HepG2 (cell line): ENCODE results near the gene EIF5A. TPM values are rescaled to one million over a fixed set of nuclear protein-coding genes. Genes with fewer than 3 reads are reported as not detected.

Experiments used
- ARID2 ChIP-seq: sonication (generic); formaldehyde crosslinking; IDR thresholded peaks from 2 replicates; pipeline ENCODE4 v1.8.1; 2022; ENCODE audit warnings: mild to moderate bottlenecking, missing genetic modification reagents, borderline replicate concordance
- CSRNP2 ChIP-seq: sonication (generic); formaldehyde crosslinking; conservative IDR thresholded peaks from 2 replicates; pipeline ENCODE4 v1.8.0; 2022; ENCODE audit warnings: low read depth, missing genetic modification reagents
- GLI4 ChIP-seq: sonication (generic); formaldehyde crosslinking; IDR thresholded peaks from 2 replicates; pipeline ENCODE4 v1.5.1; 2020; ENCODE audit warnings: missing genetic modification reagents, mild to moderate bottlenecking, moderate library complexity, borderline replicate concordance
- MAX ChIP-seq: IDR thresholded peaks from 2 replicates; pipeline ENCODE4 v1.6.1; 2012; ENCODE audit warnings: inconsistent platforms
- MXI1 ChIP-seq: IDR thresholded peaks from 3 replicates; pipeline ENCODE4 v1.6.1; 2012; ENCODE audit warnings: low read depth, low read length, inconsistent platforms, borderline replicate concordance
- NR2C2 ChIP-seq: sonication (generic); formaldehyde crosslinking; IDR thresholded peaks from 2 replicates; pipeline ENCODE4 v1.4.0; 2020; ENCODE audit warnings: missing genetic modification reagents, mild to moderate bottlenecking, moderate library complexity, borderline replicate concordance
- POGK ChIP-seq: sonication (generic); formaldehyde crosslinking; conservative IDR thresholded peaks from 2 replicates; pipeline ENCODE4 v1.8.0; 2022; ENCODE audit warnings: mild to moderate bottlenecking, moderate library complexity, missing genetic modification reagents
- SALL1 ChIP-seq: sonication (generic); formaldehyde crosslinking; IDR thresholded peaks from 2 replicates; pipeline ENCODE4 v1.8.0; 2022; ENCODE audit warnings: mild to moderate bottlenecking, missing genetic modification reagents
- TFDP1 ChIP-seq: IDR thresholded peaks from 2 replicates; pipeline ENCODE4 v1.6.1; 2016; ENCODE audit warnings: missing compliant biosample characterization, missing genetic modification reagents, borderline replicate concordance
- ZBTB10 ChIP-seq: sonication (generic); formaldehyde crosslinking; IDR thresholded peaks from 2 replicates; pipeline ENCODE4 v1.4.0; 2020; ENCODE audit warnings: missing genetic modification reagents, borderline replicate concordance
- ZFP36L1 ChIP-seq: sonication (generic); formaldehyde crosslinking; IDR thresholded peaks from 2 replicates; pipeline ENCODE4 v1.8.0; 2022; ENCODE audit warnings: mild to moderate bottlenecking, missing genetic modification reagents, moderate library complexity
- ZFP62 ChIP-seq: sonication (generic); formaldehyde crosslinking; IDR thresholded peaks from 2 replicates; pipeline ENCODE4 v1.4.0; 2020; ENCODE audit warnings: missing genetic modification reagents
- ZNF24 ChIP-seq: fragments of 450-650 bp; IDR thresholded peaks from 2 replicates; pipeline ENCODE4 v1.6.1; 2017; ENCODE audit warnings: antibody characterized with exemption, mild to moderate bottlenecking
- ZNF619 ChIP-seq: sonication (generic); formaldehyde crosslinking; IDR thresholded peaks from 2 replicates; pipeline ENCODE4 v1.4.0; 2020; ENCODE audit warnings: mild to moderate bottlenecking, missing genetic modification reagents
- ZNF703 ChIP-seq: sonication (generic); formaldehyde crosslinking; IDR thresholded peaks from 2 replicates; pipeline ENCODE4 v1.5.1; 2020; ENCODE audit warnings: missing genetic modification reagents, mild to moderate bottlenecking, moderate library complexity, borderline replicate concordance
- ZNF737 ChIP-seq: sonication (generic); formaldehyde crosslinking; IDR thresholded peaks from 2 replicates; pipeline ENCODE4 v1.5.0; 2020; ENCODE audit warnings: missing genetic modification reagents, mild to moderate bottlenecking, borderline replicate concordance
- ZNF740 ChIP-seq: sonication (generic); formaldehyde crosslinking; IDR thresholded peaks from 2 replicates; pipeline ENCODE4 v1.4.0; 2020; ENCODE audit warnings: missing genetic modification reagents
- ZNF747 ChIP-seq: sonication (generic); formaldehyde crosslinking; IDR thresholded peaks from 2 replicates; pipeline ENCODE4 v1.8.1; 2023; ENCODE audit warnings: missing genetic modification reagents, mild to moderate bottlenecking, borderline replicate concordance
- ZNF780A ChIP-seq: sonication (generic); formaldehyde crosslinking; IDR thresholded peaks from 2 replicates; pipeline ENCODE4 v1.8.0; 2022; ENCODE audit warnings: mild to moderate bottlenecking, missing genetic modification reagents, moderate library complexity
- polyA plus RNA-seq, 8 experiments: library from polyadenylated mRNA; depleted of rRNA in 3 of 8; stranded (reverse) in 7 of 8; unstranded in 1 of 8; fragments of >200 nt; fragmentation: Illumina TruSeq in 4 of 8; extraction: Trizol in 4 of 8; gene quantifications; 2 replicates each; pipeline versions ENCODE4 v1.2.1 to v1.2.3, GENCODE V29; 2011 to 2016; ENCODE audit warnings: low read depth in 4 of 8, missing spikeins in 1 of 8, mixed read lengths in 1 of 8; ENCODE audit not compliant: insufficient read depth in 1 of 8
- total RNA-seq, 5 experiments: library from RNA; depleted of rRNA; stranded (reverse); fragments of >200 nt; fragmentation: Illumina TruSeq; extraction: Trizol; gene quantifications; 2 replicates each; pipeline ENCODE4 v1.2.3, GENCODE V29; 2016; ENCODE audit warnings: low read depth in 1 of 5

The EIF5A gene
- total and polyA plus RNA-seq, 2 of the 13 experiments (the other 11 are each of a cell fraction or from before 2014, with no cell fraction given) = 319 to 337 TPM

- TF ChIP-seq TFDP1 (CRISPR knock-in tag) (no peak), MAX (no peak; the same call in 1 of the 2 replicates), SALL1 (CRISPR knock-in tag) (no peak), NR2C2 (no peak), POGK (CRISPR knock-in tag) (no peak; the same call in 1 of the 2 replicates), ZNF780A (no peak), ZNF737 (no peak), ARID2 (CRISPR knock-in tag) (peak; percentile 68; the same call in 1 of the 2 replicates), CSRNP2 (no peak), GLI4 (no peak), ZNF740 (no peak), ZNF747 (CRISPR knock-in tag) (no peak), ZNF24 (no peak), ZNF619 (CRISPR knock-in tag) (no peak), MXI1 (no peak), ZFP36L1 (CRISPR knock-in tag) (no peak), ZFP62 (CRISPR knock-in tag) (no peak), ZNF703 (no peak), ZBTB10 (CRISPR knock-in tag) (no peak)
These were observed 22.7 kb downstream of the EIF5A start (continued) for GRCh38 chr17:7329997-7330637.
